ENCODE measurements around the gene C10orf62.
"Not testable (repeated sequence)": the region's sequence is repeated elsewhere in the genome, so short reads cannot be mapped to it uniquely, and the experiment has no call there.

Gene C10orf62, protein sequence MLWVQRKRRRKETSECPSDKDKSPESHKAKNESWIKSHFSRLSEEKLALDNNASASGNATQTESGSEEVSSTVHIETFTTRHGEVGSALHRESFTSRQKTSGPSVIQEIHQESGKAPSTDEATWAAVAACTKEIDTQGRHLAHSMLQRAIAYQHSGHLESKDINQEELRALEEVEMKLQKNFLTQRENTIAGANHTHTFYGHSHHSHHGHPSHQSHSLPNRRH

DNA sequence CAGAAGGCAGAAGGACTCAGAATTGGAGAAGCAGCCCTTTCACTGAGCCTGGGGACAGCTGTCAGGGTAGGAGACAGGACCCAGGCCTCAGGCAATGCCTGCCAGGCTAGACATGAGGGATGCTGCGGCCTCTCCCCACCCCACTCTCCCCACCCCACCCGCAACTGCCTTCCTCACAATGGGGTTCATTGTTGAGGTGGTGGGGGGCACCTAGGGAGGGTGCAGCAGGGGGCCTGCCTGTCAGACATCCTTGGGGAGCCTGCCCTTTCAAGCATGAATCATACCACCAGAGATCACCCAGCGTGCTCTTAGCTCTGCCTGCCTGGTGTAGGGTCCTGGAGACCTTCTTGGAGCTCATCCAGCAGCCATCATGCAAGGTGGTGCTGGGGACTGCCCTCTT lies at the start of gene C10orf62:
C10orf62 (plus strand) TSS at position 243 of the 400 bp plus-strand sequence. CDS start 177 bp downstream, outside the sequence.
- no peak for DNase-seq

DNA sequence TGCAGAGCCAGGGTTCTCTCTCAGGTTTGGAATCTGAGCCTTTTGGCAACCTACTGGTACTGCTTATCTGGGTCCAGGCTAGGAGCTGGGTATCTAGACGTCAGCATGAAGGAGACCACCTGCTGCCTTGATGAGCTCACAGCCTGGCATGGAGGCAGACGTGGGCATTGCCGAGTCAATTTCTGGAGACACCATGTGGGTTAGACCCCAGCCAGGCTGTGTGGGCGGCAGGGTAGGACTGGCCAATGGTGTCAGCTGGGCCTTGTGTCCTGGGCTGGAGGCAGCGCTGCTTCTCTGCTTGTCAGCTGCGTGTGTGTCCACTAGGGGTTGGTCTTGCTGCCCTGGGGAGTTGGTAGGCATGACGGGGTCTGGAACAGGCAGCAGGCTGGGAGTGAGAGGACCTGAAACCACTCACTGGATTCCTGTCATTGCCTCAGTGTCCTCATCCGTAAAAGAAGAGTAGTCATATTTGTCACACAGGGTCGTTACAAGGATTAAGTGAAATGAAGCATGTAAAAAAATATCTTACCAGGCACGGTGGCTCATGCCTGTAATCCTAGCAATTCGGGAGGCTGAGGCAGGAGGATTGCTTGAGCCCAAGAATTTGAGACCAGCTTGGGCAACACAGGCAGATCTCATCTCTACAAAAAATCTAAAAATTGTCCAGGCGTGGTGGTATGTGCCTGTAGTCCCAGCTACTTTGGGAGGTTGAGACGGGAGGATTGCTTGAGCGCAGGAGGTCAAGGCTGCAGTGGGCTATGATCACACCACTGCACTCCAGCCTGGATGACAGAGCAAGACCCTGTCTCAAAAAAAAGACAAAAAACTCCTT lies 48.6 kb upstream of the C10orf62 start:
- DNase-seq, result peak; percentile 10 to 32

DNA sequence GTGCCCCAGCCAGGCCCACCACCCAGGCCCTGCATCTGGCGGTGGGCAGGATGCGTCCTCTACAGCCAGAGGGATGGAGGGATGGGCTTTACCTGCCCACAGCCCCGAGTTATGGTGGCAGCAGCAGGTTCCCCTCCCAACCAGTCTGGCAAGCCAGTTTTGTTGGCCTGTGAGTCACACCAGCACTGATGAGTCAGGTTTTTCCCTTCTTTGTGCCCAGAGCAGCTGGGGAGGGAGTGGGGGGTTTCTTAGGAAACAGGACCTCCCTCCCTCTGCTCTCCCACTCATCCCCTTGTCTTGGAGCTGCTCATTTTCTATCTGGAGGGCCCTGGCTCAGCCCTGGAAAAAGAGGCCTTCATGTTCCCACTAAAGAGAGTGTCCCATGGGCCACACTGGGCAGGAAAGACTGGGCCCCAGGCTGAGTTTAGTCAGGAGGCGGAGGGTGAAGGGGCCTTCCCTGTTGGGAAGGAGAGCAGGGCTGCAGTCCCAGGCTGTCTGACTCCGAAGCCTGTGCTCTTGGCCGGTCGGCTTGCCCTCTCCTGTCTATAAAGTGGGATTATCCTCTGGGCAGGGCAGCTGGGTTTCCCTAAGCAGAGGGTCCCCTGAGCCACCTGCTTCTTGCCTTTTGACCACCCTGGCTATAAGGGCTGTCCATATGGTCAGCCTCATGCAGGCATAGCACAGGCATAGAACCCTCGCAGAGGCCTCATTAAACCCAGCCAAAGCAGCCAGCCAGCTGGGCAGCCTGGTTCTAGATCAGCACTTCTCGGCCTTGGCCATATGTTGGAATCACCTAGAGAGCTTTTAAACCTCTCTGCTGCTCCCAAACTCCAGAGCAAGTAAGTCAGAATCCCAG lies 47.1 kb upstream of the C10orf62 start:
- peak; percentile 74 to 92 for DNase-seq

DNA sequence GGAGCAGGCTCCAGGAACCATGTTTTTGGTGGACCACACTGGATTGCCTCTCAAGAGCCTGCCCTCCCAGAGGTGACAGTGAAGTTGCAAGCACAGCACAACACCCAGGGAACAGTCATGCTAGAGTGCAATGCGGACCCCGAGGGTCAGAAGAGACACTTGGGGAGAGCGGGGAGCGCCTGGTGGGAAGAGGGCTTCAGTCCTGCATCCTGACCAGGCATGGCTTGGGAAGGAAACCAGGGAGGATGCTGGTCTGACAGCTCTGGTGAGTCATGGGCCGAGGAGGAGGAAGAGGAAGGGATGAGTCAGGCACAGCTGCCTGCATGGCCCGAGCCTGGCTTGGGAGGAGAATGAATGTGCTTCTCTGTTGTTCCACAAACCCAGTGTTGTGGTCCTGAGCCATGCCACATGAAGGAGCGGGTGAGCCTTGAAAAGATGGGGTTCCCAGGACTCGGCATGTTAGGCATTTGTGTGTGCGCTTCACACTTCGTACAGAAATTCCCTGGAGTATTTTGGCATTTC lies 46.4 kb upstream of the C10orf62 start:
- peak; percentile 85 to 91 for DNase-seq

DNA sequence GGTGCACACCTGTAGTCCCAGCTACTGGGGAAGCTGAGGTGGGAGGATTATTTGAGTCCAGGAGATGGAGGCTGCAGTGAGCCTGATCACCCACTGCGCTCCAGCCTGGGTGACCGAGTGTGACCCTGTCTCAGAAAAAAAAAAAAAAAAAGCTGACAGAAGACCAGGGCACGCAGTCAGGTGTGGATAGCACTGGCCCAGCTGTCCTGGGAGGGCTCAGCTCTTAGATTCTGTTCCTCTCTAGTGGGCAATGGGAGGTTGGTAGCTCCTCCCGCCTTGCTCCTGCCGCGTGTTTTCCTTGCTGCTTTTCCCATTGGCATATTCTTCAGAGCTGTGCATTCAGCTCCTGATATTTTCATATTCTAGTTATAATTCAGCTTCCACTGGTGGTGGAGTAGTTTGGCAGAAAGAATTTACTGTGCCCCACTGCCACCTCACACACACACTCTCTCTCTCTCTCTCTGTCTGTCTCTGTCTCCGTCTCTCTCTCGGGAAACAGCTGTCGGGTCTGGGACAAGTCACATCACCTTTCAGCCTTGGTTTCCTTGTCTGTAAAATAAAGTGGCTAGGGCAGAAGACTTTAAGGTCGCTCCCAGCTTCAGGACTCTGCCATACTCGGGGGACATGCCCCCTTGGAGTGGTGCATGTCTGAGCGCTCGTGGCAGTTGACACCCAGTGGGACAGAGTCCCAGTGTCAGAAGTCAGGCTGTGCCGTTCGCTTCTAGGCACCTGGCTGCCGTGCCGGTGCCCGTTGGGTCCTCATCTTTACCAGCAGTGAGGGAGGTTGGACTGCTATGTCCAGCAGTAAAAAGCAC lies 42.9 kb upstream of the C10orf62 start:
- DNase-seq, result no peak

DNA sequence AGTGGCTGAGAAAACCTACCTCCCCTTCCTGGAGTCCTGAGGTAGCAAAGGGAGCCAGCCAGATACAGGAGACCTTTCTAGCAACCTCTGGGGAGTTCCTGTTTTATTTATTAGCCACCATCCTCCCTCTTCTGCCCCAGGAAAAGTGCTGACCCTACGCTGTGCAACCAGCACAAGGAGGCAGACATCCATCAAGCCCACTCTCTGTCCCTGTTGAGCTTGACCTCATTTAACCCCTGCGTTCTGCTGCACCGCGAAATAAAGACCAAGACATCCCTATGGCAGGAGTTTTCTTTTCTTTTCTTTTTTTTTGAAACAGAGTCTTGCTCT lies 42.3 kb upstream of the C10orf62 start:
- DNase-seq, result peak in 1 of 2 donors; percentile 13

DNA sequence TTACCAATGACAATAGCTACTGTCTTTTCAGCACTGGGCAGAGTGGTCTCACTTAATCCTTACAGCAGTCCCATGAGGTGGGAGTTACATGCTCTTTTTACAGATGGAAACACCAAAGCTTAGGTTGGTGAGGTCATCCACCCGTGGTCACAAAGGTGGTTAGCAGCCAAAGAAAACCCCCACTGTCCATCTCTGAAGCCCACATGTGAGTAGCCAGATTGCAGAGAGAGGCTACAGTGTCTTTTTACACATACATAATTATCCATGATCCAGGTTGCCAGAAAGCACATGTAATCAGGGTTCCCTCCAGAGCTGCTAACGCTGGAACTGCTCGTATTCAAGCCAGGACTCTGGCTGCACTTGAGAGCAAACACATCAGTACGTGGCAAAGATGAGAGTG lies 41.6 kb upstream of the C10orf62 start:
- no peak for DNase-seq

DNA sequence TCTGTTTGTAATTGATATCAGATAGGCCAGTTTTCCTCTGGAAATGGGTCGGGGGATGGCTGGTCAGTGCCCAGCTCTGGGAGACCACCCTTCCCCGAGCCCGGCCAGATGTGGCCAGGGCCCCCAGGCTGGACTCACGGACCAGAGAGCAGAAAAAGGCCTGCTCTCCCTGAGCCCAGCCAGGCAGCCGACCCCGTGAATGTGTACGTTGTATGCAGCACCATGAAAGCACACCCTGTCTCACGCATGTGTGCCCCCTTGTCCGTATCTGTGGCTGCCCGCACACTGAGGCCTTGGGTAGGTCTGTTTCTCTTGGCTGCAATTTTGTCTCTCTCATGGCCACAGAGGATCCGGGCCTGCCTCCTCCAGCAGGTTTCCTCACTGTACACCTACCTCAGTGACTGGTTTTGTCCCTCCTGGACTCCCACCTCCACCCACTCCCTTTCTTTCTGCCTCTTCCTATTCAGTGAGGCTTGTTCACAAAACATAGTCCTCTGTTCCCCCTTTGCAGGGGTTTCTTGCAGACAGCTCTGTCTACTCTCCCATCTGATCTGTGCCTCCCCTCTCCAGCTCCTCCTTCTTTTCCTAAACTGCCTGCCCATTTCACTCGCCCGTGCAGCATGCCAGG lies 40.6 kb upstream of the C10orf62 start:
- DNase-seq, result no peak

DNA sequence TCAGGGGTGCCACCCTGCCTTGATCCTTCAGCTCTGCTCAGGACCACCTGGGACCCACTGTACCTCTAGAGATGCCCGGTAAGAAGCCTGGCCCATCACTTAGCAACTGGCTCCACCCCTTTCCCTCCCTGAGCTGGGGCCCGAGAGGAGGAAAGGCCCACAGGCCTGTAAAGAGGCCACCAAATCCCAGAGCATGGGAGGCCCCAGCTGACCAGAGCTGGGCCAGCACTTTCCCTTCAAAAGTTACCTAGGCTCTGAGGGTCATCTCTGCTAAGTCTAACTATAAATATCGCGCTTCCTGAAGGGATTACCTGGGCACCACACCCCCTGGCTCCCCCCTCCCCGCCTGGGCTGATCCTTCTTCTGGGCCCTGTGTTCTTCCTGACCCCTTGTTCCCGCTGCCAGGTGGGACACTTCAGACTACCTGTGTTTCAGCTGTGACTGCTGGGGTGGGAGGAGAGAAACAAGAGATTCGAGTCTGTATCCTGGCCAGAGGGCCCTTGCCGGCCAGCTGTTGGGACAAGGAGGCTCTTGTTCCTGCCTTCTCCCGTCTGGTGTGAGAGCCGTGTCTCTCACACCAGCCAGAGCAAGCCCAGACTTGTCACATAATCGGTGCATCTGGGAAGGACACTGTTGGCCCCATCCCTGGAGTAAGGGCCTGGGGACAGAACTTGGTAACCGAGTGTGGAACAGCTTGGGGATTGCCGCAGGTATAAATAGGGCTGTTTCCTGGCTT lies 39.8 kb upstream of the C10orf62 start:
- DNase-seq, result no peak

DNA sequence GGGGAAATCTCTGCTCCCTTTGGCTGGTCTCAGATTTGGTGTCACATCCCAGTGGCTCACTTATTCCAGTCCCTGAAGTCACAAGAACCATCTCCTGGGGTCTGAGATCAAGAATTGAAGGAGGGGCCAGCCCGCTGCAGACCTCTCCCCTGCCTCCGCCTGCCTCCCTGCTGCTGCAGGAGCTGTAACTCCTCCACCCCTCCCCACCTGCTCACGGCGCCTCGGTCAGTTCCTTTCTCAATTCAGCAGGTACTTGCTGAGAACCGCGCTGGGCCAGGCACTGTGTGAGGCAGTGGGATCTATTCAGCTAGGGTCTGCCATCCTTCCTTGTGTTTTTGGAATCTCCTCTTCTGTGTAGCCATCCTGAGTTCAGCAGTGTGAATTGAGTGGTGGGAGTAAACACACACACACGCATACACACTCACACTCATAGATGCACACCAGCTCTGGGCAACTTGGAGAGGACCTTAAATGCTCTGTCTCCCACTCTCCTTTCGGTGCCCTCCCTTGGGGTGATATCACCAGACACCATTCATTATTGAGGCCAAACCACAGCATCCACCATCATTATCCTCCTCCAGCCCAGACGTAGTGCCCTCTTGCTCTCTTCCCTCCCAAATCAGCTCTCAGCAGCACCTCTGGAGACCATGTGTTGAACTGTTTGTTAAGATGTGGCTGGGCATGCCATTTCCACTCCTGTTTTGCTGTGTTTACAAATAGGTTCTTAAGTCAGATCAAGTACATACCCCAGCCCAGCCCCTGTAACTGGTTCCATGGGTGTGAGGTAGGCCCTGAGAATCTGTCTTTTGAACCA lies 39.0 kb upstream of the C10orf62 start:
- no peak for DNase-seq

DNA sequence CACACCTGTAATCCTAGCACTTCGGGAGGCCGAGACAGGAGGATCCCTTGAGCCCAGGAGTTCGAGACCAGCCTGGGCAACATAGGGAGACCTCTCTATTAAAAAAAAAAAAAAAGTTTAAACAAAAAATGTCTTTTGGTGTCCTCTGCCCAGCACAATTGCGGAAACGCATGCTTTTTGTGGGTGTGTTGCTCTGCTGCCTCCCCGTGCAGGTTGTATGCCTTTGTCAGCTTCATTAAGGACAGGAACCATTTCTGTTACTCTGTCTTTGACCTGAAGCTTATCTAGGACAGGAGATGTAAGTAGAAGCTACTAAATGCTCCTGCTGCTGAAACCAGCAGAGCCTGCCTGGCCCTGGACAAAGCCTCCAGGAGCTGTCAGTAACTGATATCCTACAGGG lies 38.2 kb upstream of the C10orf62 start:
- DNase-seq, result no peak

DNA sequence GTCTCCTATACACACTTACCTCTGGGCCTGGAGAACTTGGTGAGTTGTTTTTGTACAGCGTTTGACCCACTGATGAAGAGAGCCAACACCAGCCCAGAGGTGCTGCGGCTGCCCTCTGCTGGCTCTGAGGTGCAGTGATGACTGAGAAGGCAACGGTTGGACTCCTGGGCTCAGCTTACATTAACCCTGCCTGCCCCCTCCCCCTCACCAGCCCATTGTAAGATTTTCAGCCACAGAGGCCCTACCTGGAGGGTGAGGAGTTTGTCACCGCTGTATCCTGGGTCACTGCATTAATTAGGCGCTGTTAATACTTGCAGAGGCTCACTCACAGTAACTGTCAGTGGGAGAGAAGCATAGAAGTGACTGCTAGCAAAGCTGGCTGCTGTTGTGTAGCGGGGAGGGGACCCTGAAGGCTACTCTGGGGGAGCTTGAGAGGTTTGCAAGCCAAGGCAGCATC lies 35.9 kb upstream of the C10orf62 start:
- DNase-seq, result peak; percentile 31 to 47

DNA sequence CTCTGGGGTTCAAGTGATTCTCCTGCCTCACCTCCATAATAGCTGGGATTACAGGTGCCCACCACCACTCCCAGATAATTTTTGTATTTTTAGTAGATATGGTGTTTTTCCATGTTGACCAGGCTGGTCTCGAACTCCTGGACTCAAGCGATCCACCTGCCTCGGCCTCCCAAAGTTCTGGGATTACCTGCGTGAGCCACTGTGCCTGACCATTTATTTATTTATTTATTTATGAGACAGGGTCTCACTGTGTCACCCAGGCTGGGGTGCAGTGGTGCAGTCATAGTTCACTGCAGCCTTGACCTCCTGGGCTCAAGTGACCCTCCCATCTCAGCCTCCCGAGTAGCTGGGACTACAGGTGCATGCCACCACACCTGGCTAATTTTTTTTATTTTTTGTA lies 35.2 kb upstream of the C10orf62 start:
- DNase-seq, result not testable (repeated sequence)

DNA sequence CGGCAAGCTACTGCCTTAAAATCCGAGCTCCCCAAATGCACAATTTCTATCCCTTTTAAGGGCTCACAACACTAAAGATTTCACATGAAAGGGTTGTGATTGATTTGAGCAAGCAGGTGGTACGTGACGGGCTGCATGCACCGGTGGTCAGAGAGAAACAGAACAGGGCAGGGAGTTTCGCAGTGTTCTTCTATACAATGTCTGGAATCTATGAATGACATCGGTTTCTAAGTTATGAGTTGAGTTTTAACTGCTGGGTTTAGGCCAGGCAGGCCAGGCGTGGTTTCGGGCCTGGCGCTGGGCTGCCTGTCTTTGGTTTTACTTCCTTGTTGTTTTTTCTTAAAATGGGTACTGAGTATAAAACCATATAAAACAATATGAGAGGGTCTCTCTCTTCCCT lies 34.0 kb upstream of the C10orf62 start:
- DNase-seq, result not testable (repeated sequence)

DNA sequence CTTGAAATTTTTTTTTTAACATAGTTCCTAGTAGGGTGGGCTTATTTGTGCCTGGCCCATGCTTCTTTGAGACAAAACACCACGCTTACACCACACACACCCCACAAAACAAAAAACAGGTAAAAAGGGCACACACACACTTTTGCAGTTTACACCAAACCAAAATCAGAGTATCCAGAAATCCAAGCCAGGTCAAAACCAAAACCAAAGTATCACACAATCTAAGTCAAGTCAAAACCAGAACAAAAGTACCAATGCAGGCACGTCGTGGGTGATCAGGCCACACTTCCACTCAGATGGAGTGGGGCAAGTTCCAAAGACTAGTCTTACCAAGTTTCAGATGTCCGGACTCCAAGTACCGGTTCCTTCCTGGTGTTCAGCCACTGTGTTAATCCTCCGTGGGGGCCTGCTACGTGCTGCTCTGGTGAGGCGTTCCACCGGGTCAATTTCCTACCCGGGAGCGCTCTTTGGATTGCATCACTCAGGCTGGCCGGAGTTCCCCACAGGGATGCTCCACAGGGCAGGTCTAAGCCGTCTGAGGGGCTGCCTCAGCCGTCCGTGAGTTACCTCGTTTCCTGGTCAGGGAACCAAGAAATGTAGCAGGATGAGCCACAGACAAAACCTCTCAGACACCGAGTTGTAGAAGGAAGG lies 28.7 kb upstream of the C10orf62 start:
- not testable (repeated sequence) for DNase-seq

DNA sequence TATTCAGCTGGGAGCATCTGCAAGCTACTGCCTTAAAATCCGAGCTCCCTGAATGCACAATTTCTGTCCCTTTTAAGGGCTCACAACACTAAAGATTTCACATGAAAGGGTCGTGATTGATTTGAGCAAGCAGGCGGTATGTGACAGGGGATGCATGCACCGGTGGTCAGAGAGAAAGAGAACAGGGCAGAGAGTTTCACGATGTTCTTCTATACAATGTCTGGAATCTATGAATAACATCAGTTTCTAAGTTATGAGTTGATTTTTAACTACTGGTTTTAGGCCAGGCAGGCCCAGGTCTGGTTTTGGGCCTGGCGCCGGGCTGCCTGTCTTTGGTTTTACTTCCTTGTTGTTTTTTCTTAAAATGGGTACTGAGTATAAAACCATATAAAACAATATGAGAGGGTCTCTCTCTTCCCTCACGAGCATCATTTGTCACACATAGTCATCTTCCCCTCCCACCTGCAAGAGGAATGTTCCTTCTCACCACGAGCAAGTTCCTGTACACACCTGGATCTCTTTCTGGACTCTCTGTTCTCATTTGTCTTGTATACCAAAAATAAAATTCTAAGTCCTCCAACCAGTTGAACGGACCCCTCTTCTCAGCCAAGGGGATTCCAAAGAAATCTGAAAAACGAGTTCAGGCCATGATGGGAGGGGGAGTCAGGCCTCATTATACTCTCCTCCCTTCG lies 28.0 kb upstream of the C10orf62 start:
- DNase-seq, result not testable (repeated sequence)

DNA sequence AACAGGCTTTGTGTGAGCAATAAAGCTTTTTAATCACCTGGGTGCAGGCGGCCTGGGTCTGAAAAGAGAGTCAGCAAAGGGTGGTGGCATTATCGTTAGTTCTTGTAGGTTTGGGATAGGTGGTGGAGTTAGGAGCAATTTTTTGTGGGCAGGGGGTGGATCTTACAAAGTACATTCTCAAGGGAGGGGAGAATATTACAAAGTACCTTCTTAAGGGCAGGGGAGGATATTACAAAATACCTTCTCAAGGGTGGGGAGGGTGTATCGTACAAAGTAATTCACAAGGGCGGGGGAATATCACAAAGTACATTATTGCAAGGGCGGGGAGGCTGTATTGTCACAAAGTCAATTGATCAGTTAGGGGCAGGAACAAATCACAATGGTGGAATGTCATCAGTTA lies 27.2 kb upstream of the C10orf62 start:
- DNase-seq, result not testable (repeated sequence)

DNA sequence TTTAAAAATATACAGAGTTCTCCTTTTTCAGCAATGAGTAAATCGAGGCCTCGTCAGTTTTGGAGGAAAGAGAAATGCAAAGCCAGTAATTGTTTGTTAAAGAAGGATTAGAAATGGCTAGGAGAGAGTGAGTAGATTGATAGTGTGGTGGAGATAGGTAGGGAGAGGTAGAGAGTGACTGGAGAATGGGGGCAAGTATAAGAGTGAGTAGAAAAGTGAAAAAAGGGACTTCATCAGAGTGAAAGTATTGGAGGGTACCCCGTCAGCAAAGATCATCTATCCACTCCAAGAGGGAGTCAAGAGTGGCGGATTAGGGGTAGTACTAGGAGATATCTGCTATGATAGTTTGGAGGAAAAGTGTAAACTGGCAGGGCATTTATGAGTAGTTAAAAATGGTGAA lies 26.2 kb upstream of the C10orf62 start:
- no peak for DNase-seq

DNA sequence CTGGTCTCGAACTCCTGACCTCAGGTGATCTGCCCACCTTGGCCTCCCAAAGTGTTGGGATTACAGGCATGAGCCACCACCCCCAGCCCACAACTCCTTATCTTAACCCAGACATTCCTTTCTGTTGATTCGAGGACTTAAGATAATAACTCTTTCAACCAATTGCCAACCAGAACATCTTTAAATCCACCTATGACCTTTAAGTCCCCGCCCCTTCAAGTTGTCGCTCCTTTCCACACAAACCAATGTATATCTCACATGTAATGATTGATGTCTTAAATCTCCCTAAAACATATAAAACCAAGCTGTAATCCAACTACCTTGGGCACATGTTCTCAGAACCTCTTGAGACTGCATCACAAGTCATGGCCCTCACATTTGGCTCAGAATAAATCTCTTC lies 24.7 kb upstream of the C10orf62 start:
- DNase-seq, result no peak
